SU-DHL-6 (cell line): ENCODE results near the gene BEGAIN.

Experiments used
- H2AFZ ChIP-seq: fragments of 200-600 bp; sonication (generic); 2 replicates; pipeline ENCODE4 v1.6.1; 2014; ENCODE audit warnings: low read depth, mild to moderate bottlenecking, moderate library complexity, mixed read lengths, antibody characterized with exemption, low read length; ENCODE audit not compliant: severe bottlenecking
- H3F3A ChIP-seq: fragments of 200-600 bp; shearing (Covaris generic); 2 replicates; pipeline ENCODE4 v1.6.0; 2016; ENCODE audit warnings: antibody characterized with exemption, mild to moderate bottlenecking; ENCODE audit not compliant: insufficient read depth
- H3K27ac ChIP-seq: fragments of 200-600 bp; sonication (generic); 2 replicates; pipeline ENCODE4 v1.5.1; 2016; ENCODE audit warnings: low read depth, mild to moderate bottlenecking, low read length, moderate library complexity, mixed read lengths
- H3K27me3 ChIP-seq: fragments of 200-600 bp; sonication (generic), shearing (Covaris generic); 2 replicates; pipeline ENCODE4 v1.6.0; 2014; ENCODE audit warnings: mild to moderate bottlenecking, low read length
- H3K36me3 ChIP-seq: fragments of 200-600 bp; sonication (generic); 2 replicates; pipeline ENCODE4 v1.6.1; 2014; ENCODE audit warnings: mild to moderate bottlenecking, low read length, mixed read lengths
- H3K4me2 ChIP-seq: fragments of 300-600, 200-600 bp; shearing (Covaris generic), sonication (generic); 2 replicates; pipeline ENCODE4 v1.6.0; 2014; ENCODE audit warnings: low read length, low read depth, mild to moderate bottlenecking; ENCODE audit not compliant: poor library complexity, severe bottlenecking
- H3K4me3 ChIP-seq: fragments of 200-600 bp; sonication (generic); 2 replicates; pipeline ENCODE4 v1.5.1; 2014; ENCODE audit warnings: antibody characterized with exemption, low read length, mild to moderate bottlenecking, mixed read lengths; ENCODE audit not compliant: insufficient read depth, poor library complexity, severe bottlenecking
- H3K79me2 ChIP-seq: fragments of 200-600 bp; sonication (generic); 2 replicates; pipeline ENCODE4 v1.6.1; 2014; ENCODE audit warnings: mild to moderate bottlenecking, low read length, moderate library complexity; ENCODE audit not compliant: insufficient read depth
- H3K9ac ChIP-seq: fragments of 200-600 bp; sonication (generic); 2 replicates; pipeline ENCODE4 v1.7.0; 2014; ENCODE audit warnings: mild to moderate bottlenecking, low read length
- H3K9me2 ChIP-seq: fragments of 200-600 bp; sonication (generic); replicated peaks from 2 replicates; pipeline ENCODE4 v1.6.1; 2014; ENCODE audit warnings: low read length; ENCODE audit not compliant: insufficient read depth
- H3K9me3 ChIP-seq: fragments of 200-600 bp; sonication (generic); 2 replicates; pipeline ENCODE4 v1.6.1; 2014; ENCODE audit warnings: low read length, mixed read lengths; ENCODE audit not compliant: insufficient read depth
- H4K20me1 ChIP-seq: fragments of 200-600 bp; sonication (generic); 2 replicates; pipeline ENCODE4 v1.6.1; 2014; ENCODE audit warnings: low read depth, mild to moderate bottlenecking, antibody characterized with exemption, low read length, moderate library complexity, mixed read lengths
- CTCF ChIP-seq: fragments of 200-600 bp; sonication (generic); IDR thresholded peaks from one replicate; pipeline ENCODE4 v1.5.1; 2017; ENCODE audit warnings: antibody characterized with exemption, mild to moderate bottlenecking, low read length, moderate library complexity; ENCODE audit not compliant: insufficient read depth, poor library complexity, severe bottlenecking
- EZH2phosphoT487 ChIP-seq: fragments of 200-600 bp; sonication (generic), shearing (Covaris generic); conservative IDR thresholded peaks from 2 replicates; pipeline ENCODE4 v1.6.1; 2018; ENCODE audit warnings: mild to moderate bottlenecking, antibody characterized with exemption, low read length, moderate library complexity, mixed read lengths

The BEGAIN gene

GRCh38 chr14:100552524-100553125 lies 34.6 kb downstream of the BEGAIN start:
- TF ChIP-seq CTCF = no peak
- TF ChIP-seq EZH2phosphoT487 = no peak
- Histone ChIP-seq H3K9me3 (no peaks in the 10 kb centered on the region), H4K20me1 (no peaks in the 10 kb centered on the region), H3K4me3 (no peak overlapping the region), H3K4me2 (no peak overlapping the region), H3K79me2 (no peaks in the 10 kb centered on the region), H2AFZ (no peak overlapping the region), H3K27ac (no peak overlapping the region), H3K9ac (no peak overlapping the region), H3K9me2 (no peaks in the 10 kb centered on the region), H3K27me3 (no peaks in the 10 kb centered on the region), H3K36me3 (no peaks in the 10 kb centered on the region), H3F3A (no peaks in the 10 kb centered on the region)

GRCh38 chr14:100551056-100551455 lies 36.2 kb downstream of the BEGAIN start:
- no peak overlapping the region for H3K4me3 ChIP-seq
- no peaks in the 10 kb centered on the region for H3F3A ChIP-seq
- no peak overlapping the region for H2AFZ ChIP-seq
- no peaks in the 10 kb centered on the region for H3K9me3 ChIP-seq
- no peaks in the 10 kb centered on the region for H3K36me3 ChIP-seq
- no peak overlapping the region for H3K4me2 ChIP-seq
- H4K20me1 ChIP-seq = no peaks in the 10 kb centered on the region
- H3K27me3 ChIP-seq = no peaks in the 10 kb centered on the region
- H3K27ac ChIP-seq = no peak overlapping the region
- no peaks in the 10 kb centered on the region for H3K79me2 ChIP-seq
- no peaks in the 10 kb centered on the region for H3K9me2 ChIP-seq
- no peak overlapping the region for H3K9ac ChIP-seq
- TF ChIP-seq EZH2phosphoT487 (no peak), CTCF (no peak)

- H3K27ac ChIP-seq = no peak overlapping the region
- TF ChIP-seq CTCF (no peak), EZH2phosphoT487 (no peak)
- no peak overlapping the region for H3K4me2 ChIP-seq
- no peaks in the 10 kb centered on the region for H3K9me2 ChIP-seq
- no peaks in the 10 kb centered on the region for H3K27me3 ChIP-seq
- no peak overlapping the region for H3K4me3 ChIP-seq
- H2AFZ ChIP-seq = no peak overlapping the region
- no peaks in the 10 kb centered on the region for H3K79me2 ChIP-seq
- H3F3A ChIP-seq = no peaks in the 10 kb centered on the region
- no peak overlapping the region for H3K9ac ChIP-seq
- H3K9me3 ChIP-seq = no peaks in the 10 kb centered on the region
- H3K36me3 ChIP-seq = no peaks in the 10 kb centered on the region
- no peaks in the 10 kb centered on the region for H4K20me1 ChIP-seq
These were observed 37.2 kb downstream of the BEGAIN start for GRCh38 chr14:100549834-100550625.
